T-helper 17 cell (primary cell): Measurements from ENCODE around the gene LCLAT1. TPM values are rescaled to one million over a fixed set of nuclear protein-coding genes. Genes with fewer than 3 reads are reported as not detected.

Source experiments
- ATAC-seq: fragments of 150-1000 bp; cut with Tn5 transposase; 2 replicates; pipeline ENCODE4 v1.10.0; 2021; ENCODE audit warnings: mild to moderate bottlenecking, moderate library complexity
- DNase-seq, 3 donors: peaks; one replicate each; pipeline versions ENCODE4 v3.0.0 to v3.0.0-alpha.2; 2020 to 2021
- H3K9me3 ChIP-seq: one replicate; pipeline ENCODE4 v1.7.0; 2013; ENCODE audit warnings: low read length, mild to moderate bottlenecking; ENCODE audit not compliant: control insufficient read depth, poor library complexity, severe bottlenecking
- H3K27ac Mint-ChIP-seq: one replicate; pipeline ENCODE4 v1.8.0; 2022; ENCODE audit warnings: mild to moderate bottlenecking, moderate library complexity, mixed read lengths
- H3K27me3 Mint-ChIP-seq: one replicate; pipeline ENCODE4 v1.8.0; 2022; ENCODE audit warnings: mixed read lengths
- H3K36me3 Mint-ChIP-seq: one replicate; pipeline ENCODE4 v1.8.0; 2022; ENCODE audit warnings: low read depth, mixed read lengths
- H3K4me1 Mint-ChIP-seq: one replicate; pipeline ENCODE4 v1.8.0; 2022; ENCODE audit warnings: mild to moderate bottlenecking, mixed read lengths
- H3K4me3 Mint-ChIP-seq: one replicate; pipeline ENCODE4 v1.8.0; 2022; ENCODE audit warnings: mild to moderate bottlenecking, moderate library complexity, mixed read lengths
- total RNA-seq, 4 donors: library from RNA in 2 of 4; stranded (reverse) in 2 of 4; gene quantifications; one replicate each; pipeline ENCODE4 v1.2.3 and lab custom pipeline; 2022 to 2026

LCLAT1 gene
- total RNA-seq, 2 donors from 2014 or later, result 6.7 to 18.2 TPM

DNA sequence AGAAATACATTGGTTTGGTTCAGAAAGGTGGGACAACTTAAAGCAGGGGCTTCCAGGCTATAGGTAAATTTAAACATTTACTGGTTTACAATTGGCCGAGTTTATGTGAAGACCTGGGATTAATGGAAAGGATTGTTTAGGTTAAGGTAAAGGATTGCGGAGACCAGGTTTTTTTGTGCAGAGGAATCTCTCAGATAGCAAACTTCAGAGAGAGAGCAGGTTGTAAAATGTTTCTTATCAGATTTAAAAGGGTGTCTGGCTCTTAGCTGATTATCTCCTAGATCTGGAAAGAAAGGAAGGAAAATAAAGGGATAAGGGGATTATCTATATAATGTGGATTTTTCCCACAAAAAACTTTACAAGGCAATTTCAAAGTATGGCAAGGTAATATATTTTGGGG is 101.3 kb downstream of the LCLAT1 start:
- Mint-ChIP-seq H3K36me3 (peaks cover 3% of the 10 kb centered on the region), H3K27ac (no peak overlapping the region), H3K4me1 (peaks cover 12% of the 10 kb centered on the region), H3K4me3 (no peak overlapping the region), H3K27me3 (no peaks in the 10 kb centered on the region)
- DNase-seq (no peak), ATAC-seq (no peak)
- peaks cover 5% of the 10 kb centered on the region for H3K9me3 ChIP-seq

DNA sequence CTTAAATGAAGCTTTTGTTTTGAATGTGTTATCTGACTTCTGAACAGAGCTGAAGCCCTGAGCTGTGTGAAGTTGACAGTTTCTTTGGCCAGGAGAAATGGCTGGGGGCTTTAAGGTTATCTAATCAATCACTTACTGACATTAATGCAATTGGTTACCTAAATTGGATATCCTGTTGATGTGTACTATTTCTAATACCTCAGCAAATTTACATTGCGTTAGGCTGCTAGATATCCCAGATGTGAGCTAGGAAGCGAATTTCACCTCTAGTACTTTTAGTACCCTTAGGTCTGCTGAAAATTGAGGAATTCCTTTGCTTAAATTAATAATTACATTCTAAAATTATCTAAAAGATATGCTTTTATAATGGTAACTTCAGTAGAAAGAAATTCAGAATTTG is 102.0 kb downstream of the LCLAT1 start:
- H3K27me3 Mint-ChIP-seq, result no peaks in the 10 kb centered on the region
- no peak overlapping the region for H3K4me3 Mint-ChIP-seq
- peaks cover 5% of the 10 kb centered on the region for H3K9me3 ChIP-seq
- peaks cover 10% of the 10 kb centered on the region for H3K4me1 Mint-ChIP-seq
- H3K27ac Mint-ChIP-seq, result no peak overlapping the region
- peaks cover 3% of the 10 kb centered on the region for H3K36me3 Mint-ChIP-seq
- DNase-seq (no peak), ATAC-seq (no peak)

DNA sequence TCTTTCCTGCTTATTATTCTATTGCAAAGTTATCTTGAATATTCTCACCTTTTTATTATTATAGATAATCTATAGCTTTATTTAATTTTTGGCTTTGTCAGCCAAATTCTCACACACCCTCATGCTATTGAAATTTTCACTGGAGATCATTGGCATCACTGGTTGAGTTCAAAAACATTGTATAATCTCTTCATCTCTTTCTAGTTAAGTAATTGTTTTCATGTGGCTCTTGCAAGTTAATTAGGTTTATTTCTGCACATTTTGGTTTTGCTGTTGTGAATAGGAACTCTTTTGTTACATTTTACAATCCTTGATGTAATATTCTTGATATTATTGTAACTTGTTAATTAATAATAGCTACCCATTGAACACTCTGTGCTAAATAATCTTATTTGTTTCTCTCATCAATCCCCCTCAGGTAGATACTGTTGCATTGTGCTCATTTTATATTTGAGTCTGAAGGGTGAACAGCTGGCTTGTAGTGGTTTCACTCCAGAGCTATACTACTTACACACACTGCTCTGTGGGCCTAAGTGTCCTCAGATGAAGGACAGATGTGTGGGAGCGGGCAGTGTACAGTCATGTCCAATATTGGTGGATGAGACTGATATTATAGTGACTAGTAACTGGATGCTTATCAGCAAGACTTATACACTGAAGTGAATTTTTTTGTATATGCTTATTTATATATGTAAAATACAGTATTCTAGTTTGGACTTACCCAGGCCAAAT is 112.7 kb downstream of the LCLAT1 start:
- no peak overlapping the region for H3K4me3 Mint-ChIP-seq
- H3K4me1 Mint-ChIP-seq, result peaks cover 4% of the 10 kb centered on the region
- H3K27me3 Mint-ChIP-seq, result no peaks in the 10 kb centered on the region
- no peak for ATAC-seq
- no peaks in the 10 kb centered on the region for H3K9me3 ChIP-seq
- no peak for DNase-seq
- H3K36me3 Mint-ChIP-seq, result peaks cover 8% of the 10 kb centered on the region
- H3K27ac Mint-ChIP-seq, result no peak overlapping the region

DNA sequence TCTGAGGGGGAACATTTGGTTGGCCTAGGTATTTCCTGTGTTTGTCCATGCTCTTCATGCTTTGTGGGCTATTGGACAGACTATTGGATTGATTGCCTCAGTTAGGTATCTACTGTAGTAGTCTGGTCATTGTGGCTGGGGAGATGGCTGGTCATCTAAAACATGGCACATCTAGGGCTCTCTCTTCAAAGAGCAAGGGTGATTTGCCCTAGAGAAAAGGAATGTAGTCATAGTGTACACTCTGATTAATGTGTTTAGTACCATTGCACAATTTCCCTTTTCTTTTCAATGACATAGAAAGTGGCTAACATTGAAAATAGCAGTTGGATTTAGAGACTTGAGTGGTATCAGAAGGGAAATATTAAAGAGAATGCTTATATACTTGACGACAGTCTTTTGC is 114.3 kb downstream of the LCLAT1 start:
- no peak for DNase-seq
- no peak for ATAC-seq
- H3K27ac Mint-ChIP-seq, result no peak overlapping the region
- no peaks in the 10 kb centered on the region for H3K27me3 Mint-ChIP-seq
- H3K4me3 Mint-ChIP-seq, result no peak overlapping the region
- peaks cover 8% of the 10 kb centered on the region for H3K4me1 Mint-ChIP-seq
- peaks cover 13% of the 10 kb centered on the region for H3K36me3 Mint-ChIP-seq
- H3K9me3 ChIP-seq, result no peaks in the 10 kb centered on the region

DNA sequence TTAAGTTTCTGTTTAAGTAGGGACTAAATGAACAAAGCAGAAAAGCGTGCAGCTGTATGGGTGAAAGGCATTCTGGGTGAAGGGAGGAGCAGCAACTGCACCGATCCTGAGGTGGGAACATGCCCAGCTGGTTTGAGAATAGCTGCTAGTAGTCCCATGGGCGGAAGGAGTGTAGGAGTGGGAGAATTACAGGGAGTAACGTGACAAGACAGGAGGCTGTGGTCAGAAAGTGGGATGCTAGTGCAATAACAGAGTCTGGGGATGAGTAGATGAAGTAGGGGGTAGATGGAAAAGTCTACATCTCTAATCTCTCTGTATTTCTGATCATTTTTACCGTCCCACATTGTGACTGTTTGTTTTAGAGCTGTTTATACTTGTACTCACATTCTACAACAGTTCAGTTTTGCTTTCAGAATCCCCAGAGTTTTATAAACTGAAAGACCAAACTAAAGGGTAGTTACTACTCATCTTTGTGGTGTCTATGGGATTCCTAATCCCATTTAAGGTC is 118.9 kb downstream of the LCLAT1 start:
- H3K9me3 ChIP-seq, result no peaks in the 10 kb centered on the region
- DNase-seq (no peak), ATAC-seq (no peak)
- Mint-ChIP-seq H3K4me3 (no peak overlapping the region), H3K4me1 (peaks cover 9% of the 10 kb centered on the region), H3K27me3 (no peaks in the 10 kb centered on the region), H3K36me3 (peaks cover 13% of the 10 kb centered on the region), H3K27ac (no peak overlapping the region)

DNA sequence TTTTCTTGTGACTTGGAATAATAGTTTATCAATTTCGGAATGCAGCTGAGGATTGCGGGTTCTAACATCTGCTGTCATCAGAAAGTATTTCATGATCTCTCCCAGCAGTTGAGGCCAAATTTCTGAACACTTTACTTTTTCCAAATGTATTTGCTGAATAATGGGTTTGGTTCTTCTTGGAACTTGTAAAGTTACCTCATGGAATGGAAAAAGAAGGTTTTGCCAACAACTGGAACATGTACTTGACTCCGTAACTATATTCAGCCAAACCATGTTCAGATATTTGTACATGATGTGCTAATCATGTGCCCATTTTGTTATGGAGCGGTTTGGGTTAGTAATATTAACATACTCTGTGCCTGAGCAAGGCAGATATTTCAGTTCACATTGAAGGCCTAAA is 119.6 kb downstream of the LCLAT1 start:
- DNase-seq (no peak), ATAC-seq (no peak)
- Mint-ChIP-seq H3K4me1 (peaks cover 9% of the 10 kb centered on the region), H3K36me3 (peaks cover 13% of the 10 kb centered on the region), H3K27ac (no peak overlapping the region), H3K4me3 (no peak overlapping the region), H3K27me3 (no peaks in the 10 kb centered on the region)
- no peaks in the 10 kb centered on the region for H3K9me3 ChIP-seq

DNA sequence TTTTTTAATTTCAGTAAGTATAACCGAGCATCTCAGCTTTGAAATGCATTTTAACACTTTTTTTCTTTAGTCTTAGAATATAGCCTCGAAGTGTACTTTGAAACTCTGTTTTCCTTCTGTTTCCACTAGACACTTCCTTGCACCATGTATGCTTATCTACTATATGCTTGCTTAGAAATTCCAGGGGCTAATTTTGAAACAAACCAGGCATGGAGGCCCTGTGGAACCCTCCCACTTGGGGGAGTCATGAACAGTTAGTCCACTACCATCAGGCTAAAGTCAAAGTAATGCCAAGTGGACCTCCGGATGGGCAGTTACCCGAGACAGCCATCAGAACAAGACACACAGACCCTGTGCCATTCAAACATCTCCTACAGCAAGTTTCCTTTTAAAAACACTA is 120.3 kb downstream of the LCLAT1 start:
- DNase-seq (no peak), ATAC-seq (no peak)
- H3K27ac Mint-ChIP-seq, result no peak overlapping the region
- H3K27me3 Mint-ChIP-seq, result no peaks in the 10 kb centered on the region
- no peak overlapping the region for H3K4me3 Mint-ChIP-seq
- H3K36me3 Mint-ChIP-seq, result peaks cover 10% of the 10 kb centered on the region
- peaks cover 9% of the 10 kb centered on the region for H3K4me1 Mint-ChIP-seq
- no peaks in the 10 kb centered on the region for H3K9me3 ChIP-seq

DNA sequence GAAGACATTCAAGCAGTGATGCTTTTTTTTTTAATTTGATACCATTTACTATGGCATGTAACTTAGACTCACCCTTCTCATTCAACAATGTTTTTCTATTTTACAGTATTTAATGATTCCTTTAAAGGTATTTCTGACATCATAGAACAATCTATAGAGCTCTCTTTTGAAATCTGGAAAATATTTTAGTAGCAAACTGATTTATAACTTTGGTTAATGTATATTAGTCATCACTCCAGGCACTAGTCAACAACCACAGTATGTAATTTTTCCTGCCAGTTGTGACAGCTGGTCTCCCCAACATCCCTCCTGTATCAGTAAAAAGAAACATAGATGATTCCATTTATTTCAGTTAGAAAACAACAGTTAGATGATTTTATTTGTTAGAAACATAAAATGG is 122.9 kb downstream of the LCLAT1 start:
- DNase-seq (no peak), ATAC-seq (no peak)
- H3K27me3 Mint-ChIP-seq, result no peaks in the 10 kb centered on the region
- H3K27ac Mint-ChIP-seq, result no peak overlapping the region
- peaks cover 6% of the 10 kb centered on the region for H3K36me3 Mint-ChIP-seq
- H3K4me3 Mint-ChIP-seq, result no peak overlapping the region
- no peaks in the 10 kb centered on the region for H3K9me3 ChIP-seq
- H3K4me1 Mint-ChIP-seq, result peaks cover 7% of the 10 kb centered on the region

DNA sequence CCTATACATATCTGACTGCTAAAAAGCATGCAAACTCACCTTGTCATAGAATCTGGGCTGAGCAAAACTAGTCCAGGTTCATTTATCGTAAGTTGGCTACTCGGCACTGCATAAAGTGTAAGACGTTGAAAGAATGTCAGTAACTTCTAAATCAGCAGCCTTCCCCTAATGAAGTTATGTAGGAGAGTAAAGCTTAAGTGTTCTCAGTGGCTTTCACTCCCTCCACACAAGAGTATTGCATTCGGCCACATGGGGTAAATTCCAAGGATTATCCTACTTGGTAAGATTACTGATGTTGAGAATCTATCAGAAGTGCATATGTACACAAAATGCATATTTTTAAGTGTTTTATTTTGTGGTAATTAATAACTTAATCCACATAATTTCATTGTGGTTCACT is 130.1 kb downstream of the LCLAT1 start:
- Mint-ChIP-seq H3K4me1 (peaks cover 12% of the 10 kb centered on the region), H3K27me3 (no peaks in the 10 kb centered on the region)

DNA sequence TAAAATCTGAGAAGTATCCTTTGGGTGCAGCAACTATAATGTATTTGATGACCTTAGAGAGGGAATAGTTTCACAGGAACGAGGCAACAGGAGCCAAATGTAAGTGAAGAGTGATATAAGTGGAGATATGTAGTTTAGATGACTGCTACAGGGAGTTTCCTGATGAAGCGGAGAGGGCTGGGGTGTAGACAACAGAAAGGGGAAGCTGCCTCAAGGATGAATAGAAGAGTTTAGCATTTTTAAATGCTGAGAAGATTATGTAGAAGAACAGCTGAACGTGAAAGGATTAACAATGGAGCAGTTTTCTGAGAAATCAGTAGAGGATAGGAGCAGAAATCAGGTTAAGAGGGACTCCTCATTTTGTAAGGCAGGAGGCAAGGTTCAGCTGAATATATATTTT is 133.3 kb downstream of the LCLAT1 start:
- no peak for ATAC-seq
- no peak overlapping the region for H3K27ac Mint-ChIP-seq
- peak overlapping the region; percentile 1 for H3K4me3 Mint-ChIP-seq
- no peaks in the 10 kb centered on the region for H3K27me3 Mint-ChIP-seq
- no peaks in the 10 kb centered on the region for H3K9me3 ChIP-seq
- DNase-seq, result no peak
- H3K4me1 Mint-ChIP-seq, result peaks cover 12% of the 10 kb centered on the region
- peaks cover 3% of the 10 kb centered on the region for H3K36me3 Mint-ChIP-seq

More for the DNA sequence above, 130.1 kb downstream of the LCLAT1 start:
- DNase-seq (no peak), ATAC-seq (no peak)
- no peaks in the 10 kb centered on the region for H3K9me3 ChIP-seq
- Mint-ChIP-seq H3K36me3 (peaks cover 6% of the 10 kb centered on the region), H3K27ac (no peak overlapping the region), H3K4me3 (no peak overlapping the region)

DNA sequence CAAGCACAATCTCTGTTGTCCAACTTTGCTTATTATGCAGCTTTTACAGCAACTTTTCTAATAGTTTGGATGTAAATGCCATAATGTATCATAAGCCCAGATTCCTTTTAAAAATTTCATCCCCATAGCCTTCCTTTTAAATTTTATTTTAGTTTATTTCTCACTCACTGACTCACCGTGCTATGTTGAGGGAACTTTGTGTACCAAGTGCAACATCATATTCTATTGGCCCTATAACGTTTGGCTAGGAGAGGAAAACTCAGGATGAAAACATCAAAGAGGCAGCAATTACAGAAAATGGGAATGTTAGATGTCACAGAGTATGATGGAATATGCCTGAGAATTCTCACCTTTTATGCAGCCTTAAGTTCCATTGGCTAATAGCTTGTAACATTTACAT is 135.5 kb downstream of the LCLAT1 start:
- no peaks in the 10 kb centered on the region for H3K9me3 ChIP-seq
- Mint-ChIP-seq H3K36me3 (peaks cover 9% of the 10 kb centered on the region), H3K27ac (no peak overlapping the region), H3K27me3 (no peaks in the 10 kb centered on the region), H3K4me3 (no peak overlapping the region), H3K4me1 (peaks cover 14% of the 10 kb centered on the region)
- ATAC-seq (no peak), DNase-seq (no peak)

DNA sequence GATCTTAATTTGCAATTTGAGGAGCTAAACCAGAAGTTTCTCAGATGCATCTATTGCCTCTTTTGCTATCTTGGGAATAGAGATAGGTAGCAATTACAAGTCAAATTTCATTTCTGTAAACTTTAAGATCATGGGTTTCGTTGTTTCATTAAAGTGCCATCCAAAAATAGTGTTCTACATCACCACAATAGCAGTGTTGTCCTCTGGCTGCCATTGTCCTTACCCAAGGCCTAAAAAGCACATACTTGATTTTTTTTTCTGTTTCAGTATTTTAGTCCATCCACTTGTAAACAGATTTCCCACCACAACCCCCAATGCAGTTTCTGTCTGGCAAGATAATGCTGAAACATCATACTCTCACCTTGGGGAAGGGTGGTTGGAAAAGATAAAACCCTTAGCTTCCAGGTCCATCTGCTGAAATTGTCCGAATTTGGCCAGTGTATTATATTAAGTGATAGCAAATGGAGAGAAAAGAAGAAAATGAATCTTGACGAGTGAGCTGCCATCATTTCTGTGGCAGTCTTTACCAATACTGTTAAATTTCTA is 136.2 kb downstream of the LCLAT1 start:
- Mint-ChIP-seq H3K4me3 (no peak overlapping the region), H3K27ac (no peak overlapping the region), H3K27me3 (no peaks in the 10 kb centered on the region), H3K36me3 (peaks cover 12% of the 10 kb centered on the region), H3K4me1 (peaks cover 14% of the 10 kb centered on the region)
- H3K9me3 ChIP-seq, result no peaks in the 10 kb centered on the region
- no peak for DNase-seq
- ATAC-seq, result no peak

DNA sequence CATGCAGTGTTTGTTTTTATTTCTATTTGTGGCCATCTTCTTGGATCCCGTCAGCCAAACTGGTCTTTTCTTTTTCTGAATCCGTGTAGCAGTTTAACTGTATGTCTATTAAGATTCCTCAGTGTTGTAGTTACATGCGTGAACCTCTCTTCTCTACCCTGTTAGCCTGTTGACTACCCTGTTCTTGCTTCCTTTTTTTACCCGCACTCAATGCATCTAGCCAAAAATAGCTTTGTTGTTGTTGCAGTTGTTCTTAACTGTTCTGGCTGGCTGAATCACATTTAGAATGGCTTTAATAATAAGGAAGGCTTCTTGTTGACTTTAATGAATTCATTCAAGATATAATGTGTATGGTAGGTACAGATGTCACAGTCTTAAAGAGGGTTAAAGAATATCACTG is 137.1 kb downstream of the LCLAT1 start:
- Mint-ChIP-seq H3K36me3 (peaks cover 14% of the 10 kb centered on the region), H3K4me1 (peaks cover 14% of the 10 kb centered on the region), H3K27ac (no peak overlapping the region), H3K27me3 (no peaks in the 10 kb centered on the region), H3K4me3 (no peak overlapping the region)
- ATAC-seq (no peak), DNase-seq (no peak)
- no peaks in the 10 kb centered on the region for H3K9me3 ChIP-seq

DNA sequence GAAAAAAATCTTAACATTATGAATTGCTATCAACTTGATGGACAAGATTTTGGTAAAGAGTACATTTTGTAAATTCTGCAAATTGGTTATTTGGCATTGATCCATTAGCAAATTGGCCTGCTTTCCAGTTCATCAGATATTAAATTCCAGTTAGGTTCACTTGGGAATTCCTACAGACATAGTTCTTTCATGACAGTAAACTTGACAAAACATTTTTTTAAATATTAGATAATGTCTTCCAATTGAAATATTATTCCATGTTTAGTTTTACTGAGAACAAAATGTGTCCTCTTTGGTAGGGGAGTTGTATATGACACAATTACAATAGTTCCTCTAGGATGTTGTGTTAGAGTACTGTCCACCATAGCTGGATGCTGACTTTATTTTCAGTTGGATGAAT is 141.9 kb downstream of the LCLAT1 start:
- ATAC-seq, result no peak
- Mint-ChIP-seq H3K4me1 (peaks cover 2% of the 10 kb centered on the region), H3K36me3 (peaks cover 11% of the 10 kb centered on the region), H3K27me3 (no peaks in the 10 kb centered on the region), H3K4me3 (no peak overlapping the region), H3K27ac (no peak overlapping the region)
- no peaks in the 10 kb centered on the region for H3K9me3 ChIP-seq
- DNase-seq, result no peak
